ENCODE measurements around the gene CRTC3.

CRTC3 gene

GRCh38 chr15:90580099-90580498 lies 50.4 kb downstream of the CRTC3 start:
- Histone ChIP-seq H3K4me3 (ENCODE audit: low read length) (no peak overlapping the region), H3K4me1 (ENCODE audit: insufficient read depth, low read length) (peaks cover 11% of the 10 kb centered on the region), H3K27me3 (ENCODE audit: insufficient read depth, low read length) (no peaks in the 10 kb centered on the region), H3K36me3 (ENCODE audit: insufficient read depth, low read length) (no peaks in the 10 kb centered on the region), H2AFZ (ENCODE audit: low read depth, low read length) (no peak overlapping the region), H3K9me3 (ENCODE audit: low read length) (no peaks in the 10 kb centered on the region)

- no peaks in the 10 kb centered on the region for H3K27me3 ChIP-seq (ENCODE audit: insufficient read depth, low read length)
- peaks cover 11% of the 10 kb centered on the region for H3K4me1 ChIP-seq (ENCODE audit: insufficient read depth, low read length)
- no peak overlapping the region for H2AFZ ChIP-seq (ENCODE audit: low read depth, low read length)
- no peak overlapping the region for H3K4me3 ChIP-seq (ENCODE audit: low read length)
- H3K9me3 ChIP-seq (ENCODE audit: low read length): no peaks in the 10 kb centered on the region
- no peaks in the 10 kb centered on the region for H3K36me3 ChIP-seq (ENCODE audit: insufficient read depth, low read length)
Observed at GRCh38 chr15:90580541-90580940, 50.8 kb downstream of the CRTC3 start.

- H3K9me3 ChIP-seq (ENCODE audit: low read length): no peaks in the 10 kb centered on the region
- peaks cover 11% of the 10 kb centered on the region for H3K4me1 ChIP-seq (ENCODE audit: insufficient read depth, low read length)
- H3K36me3 ChIP-seq (ENCODE audit: insufficient read depth, low read length): no peaks in the 10 kb centered on the region
- H3K27me3 ChIP-seq (ENCODE audit: insufficient read depth, low read length): no peaks in the 10 kb centered on the region
- H2AFZ ChIP-seq (ENCODE audit: low read depth, low read length): no peak overlapping the region
- H3K4me3 ChIP-seq (ENCODE audit: low read length): no peak overlapping the region
Observed at GRCh38 chr15:90580946-90581345, 51.2 kb downstream of the CRTC3 start.

- H3K9me3 ChIP-seq (ENCODE audit: low read length): no peaks in the 10 kb centered on the region
- no peak overlapping the region for H2AFZ ChIP-seq (ENCODE audit: low read depth, low read length)
- no peaks in the 10 kb centered on the region for H3K36me3 ChIP-seq (ENCODE audit: insufficient read depth, low read length)
- no peaks in the 10 kb centered on the region for H3K27me3 ChIP-seq (ENCODE audit: insufficient read depth, low read length)
- no peak overlapping the region for H3K4me3 ChIP-seq (ENCODE audit: low read length)
- H3K4me1 ChIP-seq (ENCODE audit: insufficient read depth, low read length): peaks cover 11% of the 10 kb centered on the region
Observed at GRCh38 chr15:90581771-90582352, 52.1 kb downstream of the CRTC3 start.

- no peak overlapping the region for H2AFZ ChIP-seq (ENCODE audit: low read depth, low read length)
- H3K9me3 ChIP-seq (ENCODE audit: low read length): no peaks in the 10 kb centered on the region
- no peaks in the 10 kb centered on the region for H3K27me3 ChIP-seq (ENCODE audit: insufficient read depth, low read length)
- H3K36me3 ChIP-seq (ENCODE audit: insufficient read depth, low read length): no peaks in the 10 kb centered on the region
- H3K4me3 ChIP-seq (ENCODE audit: low read length): no peak overlapping the region
- H3K4me1 ChIP-seq (ENCODE audit: insufficient read depth, low read length): peaks cover 11% of the 10 kb centered on the region
Observed at GRCh38 chr15:90582553-90582952, 52.8 kb downstream of the CRTC3 start.

- H3K9me3 ChIP-seq (ENCODE audit: low read length): no peaks in the 10 kb centered on the region
- no peak overlapping the region for H3K4me3 ChIP-seq (ENCODE audit: low read length)
- H3K36me3 ChIP-seq (ENCODE audit: insufficient read depth, low read length): no peaks in the 10 kb centered on the region
- no peak overlapping the region for H2AFZ ChIP-seq (ENCODE audit: low read depth, low read length)
- H3K4me1 ChIP-seq (ENCODE audit: insufficient read depth, low read length): peaks cover 11% of the 10 kb centered on the region
- no peaks in the 10 kb centered on the region for H3K27me3 ChIP-seq (ENCODE audit: insufficient read depth, low read length)
Observed at GRCh38 chr15:90583471-90584252, 53.9 kb downstream of the CRTC3 start.

- Histone ChIP-seq H2AFZ (ENCODE audit: low read depth, low read length) (no peak overlapping the region), H3K36me3 (ENCODE audit: insufficient read depth, low read length) (no peaks in the 10 kb centered on the region), H3K4me1 (ENCODE audit: insufficient read depth, low read length) (peaks cover 11% of the 10 kb centered on the region), H3K4me3 (ENCODE audit: low read length) (no peak overlapping the region), H3K27me3 (ENCODE audit: insufficient read depth, low read length) (no peaks in the 10 kb centered on the region), H3K9me3 (ENCODE audit: low read length) (no peaks in the 10 kb centered on the region)
Observed at GRCh38 chr15:90584841-90585240, 55.1 kb downstream of the CRTC3 start.

GRCh38 chr15:90585863-90586262 lies 56.1 kb downstream of the CRTC3 start:
- no peaks in the 10 kb centered on the region for H3K27me3 ChIP-seq (ENCODE audit: insufficient read depth, low read length)
- H3K4me1 ChIP-seq (ENCODE audit: insufficient read depth, low read length): peaks cover 11% of the 10 kb centered on the region
- H2AFZ ChIP-seq (ENCODE audit: low read depth, low read length): no peak overlapping the region
- H3K36me3 ChIP-seq (ENCODE audit: insufficient read depth, low read length): no peaks in the 10 kb centered on the region
- no peak overlapping the region for H3K4me3 ChIP-seq (ENCODE audit: low read length)
- H3K9me3 ChIP-seq (ENCODE audit: low read length): no peaks in the 10 kb centered on the region

- no peaks in the 10 kb centered on the region for H3K36me3 ChIP-seq (ENCODE audit: insufficient read depth, low read length)
- H3K4me1 ChIP-seq (ENCODE audit: insufficient read depth, low read length): peaks cover 11% of the 10 kb centered on the region
- no peaks in the 10 kb centered on the region for H3K27me3 ChIP-seq (ENCODE audit: insufficient read depth, low read length)
- H3K4me3 ChIP-seq (ENCODE audit: low read length): no peak overlapping the region
- no peak overlapping the region for H2AFZ ChIP-seq (ENCODE audit: low read depth, low read length)
- no peaks in the 10 kb centered on the region for H3K9me3 ChIP-seq (ENCODE audit: low read length)
Observed at GRCh38 chr15:90586948-90587347, 57.2 kb downstream of the CRTC3 start.

GRCh38 chr15:90588427-90588826 lies 58.7 kb downstream of the CRTC3 start:
- peaks cover 8% of the 10 kb centered on the region for H3K4me1 ChIP-seq (ENCODE audit: insufficient read depth, low read length)

GRCh38 chr15:90591524-90591923 lies 61.8 kb downstream of the CRTC3 start:
- H3K4me1 ChIP-seq (ENCODE audit: insufficient read depth, low read length): no peaks in the 10 kb centered on the region
- no peak overlapping the region for H3K4me3 ChIP-seq (ENCODE audit: low read length)
- peaks cover 7% of the 10 kb centered on the region for H3K36me3 ChIP-seq (ENCODE audit: insufficient read depth, low read length)
- no peaks in the 10 kb centered on the region for H3K27me3 ChIP-seq (ENCODE audit: insufficient read depth, low read length)
- no peaks in the 10 kb centered on the region for H3K9me3 ChIP-seq (ENCODE audit: low read length)
- no peak overlapping the region for H2AFZ ChIP-seq (ENCODE audit: low read depth, low read length)

More at GRCh38 chr15:90588427-90588826, 58.7 kb downstream of the CRTC3 start:
- Histone ChIP-seq H3K9me3 (ENCODE audit: low read length) (no peaks in the 10 kb centered on the region), H2AFZ (ENCODE audit: low read depth, low read length) (no peak overlapping the region), H3K4me3 (ENCODE audit: low read length) (no peak overlapping the region), H3K27me3 (ENCODE audit: insufficient read depth, low read length) (no peaks in the 10 kb centered on the region), H3K36me3 (ENCODE audit: insufficient read depth, low read length) (no peaks in the 10 kb centered on the region)

GRCh38 chr15:90592131-90592881 lies 62.6 kb downstream of the CRTC3 start:
- no peaks in the 10 kb centered on the region for H3K27me3 ChIP-seq (ENCODE audit: insufficient read depth, low read length)
- H2AFZ ChIP-seq (ENCODE audit: low read depth, low read length): no peak overlapping the region
- no peaks in the 10 kb centered on the region for H3K4me1 ChIP-seq (ENCODE audit: insufficient read depth, low read length)
- no peak overlapping the region for H3K4me3 ChIP-seq (ENCODE audit: low read length)
- peaks cover 7% of the 10 kb centered on the region for H3K36me3 ChIP-seq (ENCODE audit: insufficient read depth, low read length)
- no peaks in the 10 kb centered on the region for H3K9me3 ChIP-seq (ENCODE audit: low read length)

- Histone ChIP-seq H2AFZ (ENCODE audit: low read depth, low read length) (no peak overlapping the region), H3K4me3 (ENCODE audit: low read length) (no peak overlapping the region), H3K36me3 (ENCODE audit: insufficient read depth, low read length) (peaks cover 7% of the 10 kb centered on the region), H3K27me3 (ENCODE audit: insufficient read depth, low read length) (no peaks in the 10 kb centered on the region), H3K4me1 (ENCODE audit: insufficient read depth, low read length) (no peaks in the 10 kb centered on the region), H3K9me3 (ENCODE audit: low read length) (no peaks in the 10 kb centered on the region)
Observed at GRCh38 chr15:90593499-90594158, 63.9 kb downstream of the CRTC3 start.

Measured in neuron (in vitro differentiated cells).